ENCODE results near the gene THUMPD1. TPM values are rescaled to one million over a fixed set of nuclear protein-coding genes. Genes with fewer than 3 reads are reported as not detected.

The THUMPD1 gene
- total RNA-seq, 3 donors from 2014 or later = 30.8 to 52.8 (median 32.4) TPM

DNA sequence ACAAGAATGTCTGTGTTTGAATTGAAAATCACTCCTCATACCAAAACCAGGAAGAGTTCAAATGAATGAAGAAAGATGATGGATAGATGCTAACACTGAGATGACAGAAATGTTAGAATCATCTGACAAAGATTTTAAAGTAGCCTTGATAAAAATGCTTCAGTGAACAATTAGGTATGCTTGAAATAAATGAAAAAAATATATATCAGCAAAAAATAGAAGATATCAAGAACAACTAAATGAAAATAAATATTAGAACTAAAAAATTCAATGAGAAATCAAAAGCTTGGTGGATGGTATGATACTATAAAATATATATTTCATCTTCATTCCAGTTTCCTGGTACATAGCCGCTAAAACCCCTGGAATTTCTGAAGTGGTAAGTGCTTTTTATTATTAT, 13.6 kb upstream of the THUMPD1 start:
- TF ChIP-seq, protein P1, sequence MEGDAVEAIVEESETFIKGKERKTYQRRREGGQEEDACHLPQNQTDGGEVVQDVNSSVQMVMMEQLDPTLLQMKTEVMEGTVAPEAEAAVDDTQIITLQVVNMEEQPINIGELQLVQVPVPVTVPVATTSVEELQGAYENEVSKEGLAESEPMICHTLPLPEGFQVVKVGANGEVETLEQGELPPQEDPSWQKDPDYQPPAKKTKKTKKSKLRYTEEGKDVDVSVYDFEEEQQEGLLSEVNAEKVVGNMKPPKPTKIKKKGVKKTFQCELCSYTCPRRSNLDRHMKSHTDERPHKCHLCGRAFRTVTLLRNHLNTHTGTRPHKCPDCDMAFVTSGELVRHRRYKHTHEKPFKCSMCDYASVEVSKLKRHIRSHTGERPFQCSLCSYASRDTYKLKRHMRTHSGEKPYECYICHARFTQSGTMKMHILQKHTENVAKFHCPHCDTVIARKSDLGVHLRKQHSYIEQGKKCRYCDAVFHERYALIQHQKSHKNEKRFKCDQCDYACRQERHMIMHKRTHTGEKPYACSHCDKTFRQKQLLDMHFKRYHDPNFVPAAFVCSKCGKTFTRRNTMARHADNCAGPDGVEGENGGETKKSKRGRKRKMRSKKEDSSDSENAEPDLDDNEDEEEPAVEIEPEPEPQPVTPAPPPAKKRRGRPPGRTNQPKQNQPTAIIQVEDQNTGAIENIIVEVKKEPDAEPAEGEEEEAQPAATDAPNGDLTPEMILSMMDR (IDR thresholded peaks at IDR 0.05) = no peak
- Histone ChIP-seq H3K9me3 (no peaks in the 10 kb centered on the region), H3K4me3 (no peak overlapping the region), H3K4me1 (ENCODE audit: low read depth) (no peaks in the 10 kb centered on the region), H3K36me3 (ENCODE audit: low read depth) (no peaks in the 10 kb centered on the region)
- intact Hi-C loops (cut with DNase I, micrococcal nuclease) = no loop called here
- ATAC-seq (no peak), DNase-seq (no peak)

DNA sequence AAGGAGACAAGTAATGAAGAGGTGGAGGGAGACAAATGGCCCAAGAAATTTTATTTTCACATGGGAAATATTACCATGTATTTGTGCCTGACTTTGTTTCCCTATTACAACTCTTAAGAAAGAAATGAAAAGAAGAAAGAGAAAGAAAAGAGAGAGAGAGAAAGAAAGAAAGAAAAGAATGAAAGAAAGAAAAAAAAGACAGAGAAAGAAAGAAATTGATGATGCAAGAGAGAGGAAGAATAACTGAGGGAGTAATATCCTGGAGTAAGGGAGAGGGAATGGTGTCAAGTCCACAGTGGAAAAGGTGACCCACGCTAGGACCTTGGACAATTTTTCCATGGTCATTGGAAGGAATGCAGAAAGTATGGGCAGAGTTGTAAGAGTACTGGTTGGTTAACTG, 12.1 kb upstream of the THUMPD1 start:
- DNase-seq = no peak
- Histone ChIP-seq H3K9me3 (no peaks in the 10 kb centered on the region), H3K36me3 (ENCODE audit: low read depth) (no peaks in the 10 kb centered on the region), H3K4me1 (ENCODE audit: low read depth) (no peaks in the 10 kb centered on the region), H3K4me3 (no peak overlapping the region)
- ATAC-seq = no peak
- intact Hi-C loops (cut with DNase I, micrococcal nuclease) = no loop called here
- TF ChIP-seq, protein P1 (IDR thresholded peaks at IDR 0.05) = no peak

DNA sequence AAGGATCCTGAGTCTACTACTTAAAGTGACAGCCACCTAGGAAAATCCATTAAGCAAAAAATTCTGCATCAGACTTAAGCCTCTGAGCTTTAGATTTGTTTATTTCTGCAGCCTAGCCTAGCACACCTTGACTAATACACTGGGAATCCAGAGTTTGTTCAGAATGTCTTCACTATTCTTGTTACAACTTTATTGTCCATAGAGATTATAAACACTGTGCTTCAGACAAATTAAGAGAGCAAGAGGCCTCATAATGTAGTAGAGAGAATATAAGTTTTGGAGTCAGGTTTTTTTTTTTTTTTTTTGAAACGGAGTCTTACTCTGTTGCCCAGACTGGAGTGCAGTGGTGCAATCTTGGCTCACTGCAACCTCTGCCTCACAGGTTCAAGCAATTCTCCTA, 8.9 kb upstream of the THUMPD1 start:
- TF ChIP-seq, protein P1 (IDR thresholded peaks at IDR 0.05) = no peak
- intact Hi-C loops (cut with DNase I, micrococcal nuclease) = no loop called here
- Histone ChIP-seq H3K4me3 (no peak overlapping the region), H3K9me3 (peaks cover 15% of the 10 kb centered on the region), H3K4me1 (ENCODE audit: low read depth) (no peaks in the 10 kb centered on the region), H3K36me3 (ENCODE audit: low read depth) (no peaks in the 10 kb centered on the region)
- ATAC-seq = no peak
- no peak for DNase-seq

DNA sequence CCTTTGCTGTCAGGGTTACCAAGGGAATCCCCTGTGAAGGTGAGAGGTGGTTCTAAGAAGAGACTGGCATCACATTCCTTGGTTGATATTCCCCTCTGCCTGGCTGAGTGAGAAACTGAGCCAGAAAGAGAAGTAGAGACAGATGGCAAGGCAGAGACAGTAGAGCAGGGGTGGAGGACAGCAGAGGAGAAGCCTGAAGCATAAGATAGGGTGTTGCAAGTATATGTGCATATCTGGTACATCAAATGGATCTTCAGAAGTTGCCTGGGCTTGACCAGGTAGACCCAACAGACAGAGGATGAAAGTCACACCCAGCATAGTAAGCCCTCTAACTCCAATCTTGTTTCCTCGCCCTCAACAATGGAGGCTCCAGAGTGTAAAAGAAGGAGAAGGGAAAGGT, 7.9 kb upstream of the THUMPD1 start:
- Histone ChIP-seq H3K4me3 (no peak overlapping the region), H3K36me3 (ENCODE audit: low read depth) (no peaks in the 10 kb centered on the region), H3K9me3 (peaks cover 15% of the 10 kb centered on the region), H3K4me1 (ENCODE audit: low read depth) (no peaks in the 10 kb centered on the region)
- ATAC-seq (no peak), DNase-seq (no peak)
- TF ChIP-seq, protein P1 (IDR thresholded peaks at IDR 0.05) = no peak
- intact Hi-C loops (cut with DNase I, micrococcal nuclease) = no loop called here

DNA sequence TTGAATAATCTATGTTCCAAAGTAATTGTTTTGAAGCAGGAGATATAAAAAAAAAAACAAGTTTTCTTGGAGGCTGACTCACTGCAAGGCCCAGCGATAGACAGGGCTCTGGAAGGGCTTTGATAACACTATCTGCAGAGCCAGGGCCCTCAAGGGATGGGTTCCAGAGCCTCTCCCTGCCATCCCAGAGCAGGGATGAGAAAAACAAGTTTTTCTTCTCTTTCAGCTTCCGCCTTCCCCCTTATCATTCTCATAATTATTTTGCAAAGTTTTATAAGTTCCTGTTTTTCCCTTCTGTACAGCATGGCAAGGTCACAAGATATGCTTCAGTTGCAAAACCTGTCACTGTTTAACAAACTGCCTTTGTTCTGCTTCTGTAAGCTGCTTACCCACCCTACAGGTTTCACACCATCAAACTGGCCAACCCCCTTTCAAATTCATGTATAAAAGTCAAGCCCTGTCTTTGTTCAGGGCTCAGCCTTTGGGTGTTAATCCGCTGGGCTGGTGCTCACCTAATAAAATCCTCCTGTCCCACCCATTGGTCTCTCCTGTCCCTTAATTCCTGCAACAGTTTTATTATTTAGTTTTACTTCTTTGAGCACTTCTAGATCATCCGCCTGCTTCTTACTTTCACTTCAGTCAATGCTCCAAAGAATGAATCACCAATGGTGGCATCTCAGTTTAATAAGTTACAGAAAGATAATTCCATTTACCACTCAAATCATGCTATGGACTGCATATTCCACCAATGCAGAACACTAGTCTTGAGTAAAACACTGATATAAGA, 5.6 kb upstream of the THUMPD1 start:
- Histone ChIP-seq H3K4me3 (no peak overlapping the region), H3K36me3 (ENCODE audit: low read depth) (no peaks in the 10 kb centered on the region), H3K4me1 (ENCODE audit: low read depth) (no peaks in the 10 kb centered on the region), H3K9me3 (peaks cover 15% of the 10 kb centered on the region)
- ATAC-seq (peak; percentile 82), DNase-seq (no peak)
- TF ChIP-seq, protein P1 (IDR thresholded peaks at IDR 0.05) = no peak
- intact Hi-C loops (cut with DNase I, micrococcal nuclease) = no loop called here

All from mucosa of descending colon (tissue), 3 donors.